H9 (cell line): ENCODE results near the gene RNF41. TPM values are rescaled to one million over a fixed set of nuclear protein-coding genes. Genes with fewer than 3 reads are reported as not detected.
A peak's percentile ranks its signal among the peaks of the same experiment; 100 is the strongest.

Source experiments
- DNase-seq: peaks from one replicate; pipeline ENCODE4 v3.0.0-alpha.2; 2017
- H2AFZ ChIP-seq: one replicate; pipeline ENCODE4 v1.6.1; 2013; ENCODE audit warnings: mild to moderate bottlenecking, low read length, control low read depth, moderate library complexity
- H2AK5ac ChIP-seq: 2 replicates; pipeline ENCODE4 v1.6.1; 2013; ENCODE audit warnings: low read length, control low read depth, mixed read lengths; ENCODE audit not compliant: insufficient read length
- H2BK120ac ChIP-seq: one replicate; pipeline ENCODE4 v1.6.1; 2013; ENCODE audit warnings: low read depth, mild to moderate bottlenecking, low read length, control low read depth, inconsistent platforms; ENCODE audit not compliant: poor library complexity, severe bottlenecking
- H2BK12ac ChIP-seq: 2 replicates; pipeline ENCODE4 v1.6.1; 2013; ENCODE audit warnings: low read length, control low read depth, mixed read lengths, low read depth; ENCODE audit not compliant: insufficient read length
- H2BK15ac ChIP-seq: 2 replicates; pipeline ENCODE4 v1.6.1; 2013; ENCODE audit warnings: low read depth, low read length, control low read depth
- H2BK20ac ChIP-seq: one replicate; pipeline ENCODE4 v1.6.1; 2013; ENCODE audit warnings: low read depth, mild to moderate bottlenecking, low read length, control low read depth, inconsistent platforms; ENCODE audit not compliant: poor library complexity, severe bottlenecking
- H2BK5ac ChIP-seq: 2 replicates; pipeline ENCODE4 v1.6.1; 2013; ENCODE audit warnings: low read length, control low read depth, mixed read lengths; ENCODE audit not compliant: insufficient read length
- H3K14ac ChIP-seq: 2 replicates; pipeline ENCODE4 v1.6.1; 2013; ENCODE audit warnings: low read length, control low read depth; ENCODE audit not compliant: insufficient read depth
- H3K18ac ChIP-seq: 2 replicates; pipeline ENCODE4 v1.6.1; 2013; ENCODE audit warnings: low read depth, mild to moderate bottlenecking, mixed read lengths, low read length, control low read depth; ENCODE audit not compliant: insufficient read length
- H3K23ac ChIP-seq: 2 replicates; pipeline ENCODE4 v1.6.1; 2013; ENCODE audit warnings: low read length, control low read depth, mixed read lengths, low read depth; ENCODE audit not compliant: insufficient read length
- H3K23me2 ChIP-seq: 2 replicates; pipeline ENCODE4 v1.6.1; 2013; ENCODE audit warnings: low read depth, mild to moderate bottlenecking, mixed read lengths, low read length, control low read depth; ENCODE audit not compliant: insufficient read length, poor library complexity, severe bottlenecking
- H3K27ac ChIP-seq: 2 replicates; pipeline ENCODE4 v1.5.1; 2013; ENCODE audit warnings: low read length, control low read depth, mixed read lengths, low read depth; ENCODE audit not compliant: insufficient read length
- H3K27me3 ChIP-seq: 2 replicates; pipeline ENCODE4 v1.6.1; 2013; ENCODE audit warnings: low read length, control low read depth, inconsistent platforms; ENCODE audit not compliant: insufficient read depth
- H3K4ac ChIP-seq: 2 replicates; pipeline ENCODE4 v1.6.1; 2013; ENCODE audit warnings: low read depth, mild to moderate bottlenecking, control low read depth, inconsistent platforms, low read length, moderate library complexity
- H3K4me1 ChIP-seq: 2 replicates; pipeline ENCODE4 v1.6.1; 2013; ENCODE audit warnings: low read length, control low read depth, inconsistent platforms; ENCODE audit not compliant: insufficient read depth
- H3K4me2 ChIP-seq: 2 replicates; pipeline ENCODE4 v1.6.1; 2013; ENCODE audit warnings: low read length, control low read depth, mixed read lengths; ENCODE audit not compliant: insufficient read length, insufficient read depth
- H3K56ac ChIP-seq: 2 replicates; pipeline ENCODE4 v1.6.1; 2013; ENCODE audit warnings: low read depth, mild to moderate bottlenecking, mixed read lengths, low read length, control low read depth; ENCODE audit not compliant: insufficient read length
- H3K79me1 ChIP-seq: 2 replicates; pipeline ENCODE4 v1.6.1; 2013; ENCODE audit warnings: low read depth, mild to moderate bottlenecking, moderate library complexity, low read length, control low read depth, inconsistent platforms; ENCODE audit not compliant: insufficient read depth, poor library complexity, severe bottlenecking
- H3K79me2 ChIP-seq: 2 replicates; pipeline ENCODE4 v1.6.1; 2013; ENCODE audit warnings: low read length, control low read depth, inconsistent platforms; ENCODE audit not compliant: insufficient read depth
- H3K9ac ChIP-seq: 2 replicates; pipeline ENCODE4 v1.6.1; 2013; ENCODE audit warnings: low read length, control low read depth, mixed read lengths; ENCODE audit not compliant: insufficient read length; ENCODE audit errors: extremely low read depth
- H3K9me3 ChIP-seq: one replicate; pipeline ENCODE4 v1.6.1; 2013; ENCODE audit warnings: low read depth, low read length, inconsistent platforms; ENCODE audit not compliant: control insufficient read depth
- H3T11ph ChIP-seq: one replicate; pipeline ENCODE4 v1.6.1; 2013; ENCODE audit warnings: mild to moderate bottlenecking, low read length, control low read depth, inconsistent platforms
- H4K20me1 ChIP-seq: one replicate; pipeline ENCODE4 v1.6.1; 2013; ENCODE audit not compliant: control insufficient read depth, insufficient read length, insufficient read depth
- H4K5ac ChIP-seq: 2 replicates; pipeline ENCODE4 v1.6.1; 2013; ENCODE audit warnings: low read depth, mild to moderate bottlenecking, mixed read lengths, low read length, control low read depth; ENCODE audit not compliant: insufficient read length
- H4K8ac ChIP-seq: replicated peaks from 2 replicates; pipeline ENCODE4 v1.6.1; 2013; ENCODE audit warnings: low read length, control low read depth, mixed read lengths, low read depth; ENCODE audit not compliant: insufficient read length
- H4K91ac ChIP-seq: 2 replicates; pipeline ENCODE4 v1.6.1; 2013; ENCODE audit warnings: low read depth, mild to moderate bottlenecking, moderate library complexity, mixed read lengths, low read length, control low read depth; ENCODE audit not compliant: insufficient read length
- H3K27ac Mint-ChIP-seq, 3 experiments: 2 replicates in 2 of 3; 3 replicates in 1 of 3; pipeline ENCODE4 v1.8.0; 2020 to 2021; ENCODE audit warnings: mixed read lengths in 3 of 3, mild to moderate bottlenecking in 1 of 3, moderate library complexity in 1 of 3
- H3K27me3 Mint-ChIP-seq: 2 replicates; pipeline ENCODE4 v1.8.0; 2021; ENCODE audit warnings: low read depth, mild to moderate bottlenecking, moderate library complexity, mixed read lengths
- H3K36me3 Mint-ChIP-seq, 3 experiments: 2 replicates in 2 of 3; 3 replicates in 1 of 3; pipeline ENCODE4 v1.8.0; 2020 to 2021; ENCODE audit warnings: low read depth in 3 of 3, mixed read lengths in 3 of 3; ENCODE audit not compliant: insufficient read depth in 1 of 3
- H3K4me1 Mint-ChIP-seq, 2 experiments: 2 replicates each; pipeline ENCODE4 v1.8.0; 2020; ENCODE audit warnings: mixed read lengths in 2 of 2
- H3K4me3 Mint-ChIP-seq, 2 experiments: 2 replicates in 1 of 2; 3 replicates in 1 of 2; pipeline ENCODE4 v1.8.0; 2020 to 2021; ENCODE audit warnings: mild to moderate bottlenecking in 2 of 2, mixed read lengths in 2 of 2, moderate library complexity in 1 of 2
- H3K9me3 Mint-ChIP-seq, 2 experiments: 2 replicates in 1 of 2; 3 replicates in 1 of 2; pipeline ENCODE4 v1.8.0; 2020; ENCODE audit warnings: mild to moderate bottlenecking in 2 of 2, mixed read lengths in 2 of 2, moderate library complexity in 1 of 2
- WGBS: extraction: QIAGEN DNeasy Blood & Tissue Kit; methylation state at CpG from one replicate; pipeline ENCODE4 v1.1.7; 2013; ENCODE audit warnings: missing lambda C conversion rate, low lambda C conversion rate, mixed read lengths; ENCODE audit not compliant: insufficient read length; ENCODE audit errors: extremely low coverage; 5-methylcytosine and 5-hydroxymethylcytosine counted together
- total RNA-seq: library from RNA; stranded (reverse); gene quantifications from 2 replicates; pipeline ENCODE4 v1.2.1, GENCODE V29; 2021
- TF ChIP-seq, protein P1 (sequence below): fragments of 200-600 bp; sonication (generic); conservative IDR thresholded peaks from 3 replicates; pipeline ENCODE4 v1.8.0; 2021; ENCODE audit warnings: antibody characterized with exemption, mild to moderate bottlenecking

The RNF41 gene
- total RNA-seq, 1 experiment from 2014 or later: 60.8 TPM

DNA sequence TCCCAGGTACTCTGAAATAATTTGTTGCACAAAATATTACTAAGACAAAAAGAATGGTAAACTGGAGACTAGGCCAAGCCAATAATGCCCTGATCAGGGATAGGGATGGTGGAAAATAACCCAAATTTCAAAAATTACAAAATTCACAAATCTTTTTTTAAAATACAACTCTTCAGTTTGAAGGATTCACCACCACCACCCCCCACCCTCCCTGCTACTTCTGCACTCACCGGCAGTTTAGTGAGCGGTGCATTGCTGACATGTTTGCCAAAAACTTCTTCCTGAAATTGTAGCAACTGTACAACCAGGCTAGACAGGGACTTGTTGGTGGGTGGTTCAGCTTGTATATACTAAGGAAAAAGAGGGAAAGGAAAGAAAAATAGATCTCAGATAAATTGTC is 34.8 kb downstream of the RNF41 start:
- Mint-ChIP-seq H3K27me3 (peaks cover 3% of the 10 kb centered on the region; the same call in 1 of the 2 replicates), H3K27ac (peak overlapping the region in 1 of 3 experiments; percentile 86; a peak in 1 of 7 replicates), H3K9me3 (0 out of 5 replicates have a peak, but pooled peaks cover 0 to 3% of the 10 kb centered on the region in 2 experiments), H3K4me1 (peaks cover 18 to 22% of the 10 kb centered on the region in 2 experiments), H3K4me3 (peak overlapping the region; percentile 14 to 32; a peak in 1 of 5 replicates), H3K36me3 (peaks cover 35 to 57% (median 54%) of the 10 kb centered on the region in 3 experiments; a peak in 6 of 7 replicates)
- H3K4me1 ChIP-seq: peaks cover 8% of the 10 kb centered on the region
- peaks cover 8% of the 10 kb centered on the region; the same call in 1 of the 2 replicates for H3K79me2 ChIP-seq
- no peak overlapping the region for H2BK20ac ChIP-seq
- H2BK120ac ChIP-seq: no peak overlapping the region
- TF ChIP-seq, protein P1, sequence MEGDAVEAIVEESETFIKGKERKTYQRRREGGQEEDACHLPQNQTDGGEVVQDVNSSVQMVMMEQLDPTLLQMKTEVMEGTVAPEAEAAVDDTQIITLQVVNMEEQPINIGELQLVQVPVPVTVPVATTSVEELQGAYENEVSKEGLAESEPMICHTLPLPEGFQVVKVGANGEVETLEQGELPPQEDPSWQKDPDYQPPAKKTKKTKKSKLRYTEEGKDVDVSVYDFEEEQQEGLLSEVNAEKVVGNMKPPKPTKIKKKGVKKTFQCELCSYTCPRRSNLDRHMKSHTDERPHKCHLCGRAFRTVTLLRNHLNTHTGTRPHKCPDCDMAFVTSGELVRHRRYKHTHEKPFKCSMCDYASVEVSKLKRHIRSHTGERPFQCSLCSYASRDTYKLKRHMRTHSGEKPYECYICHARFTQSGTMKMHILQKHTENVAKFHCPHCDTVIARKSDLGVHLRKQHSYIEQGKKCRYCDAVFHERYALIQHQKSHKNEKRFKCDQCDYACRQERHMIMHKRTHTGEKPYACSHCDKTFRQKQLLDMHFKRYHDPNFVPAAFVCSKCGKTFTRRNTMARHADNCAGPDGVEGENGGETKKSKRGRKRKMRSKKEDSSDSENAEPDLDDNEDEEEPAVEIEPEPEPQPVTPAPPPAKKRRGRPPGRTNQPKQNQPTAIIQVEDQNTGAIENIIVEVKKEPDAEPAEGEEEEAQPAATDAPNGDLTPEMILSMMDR: no peak
- peaks cover 12% of the 10 kb centered on the region for H3K23me2 ChIP-seq
- no peak overlapping the region for H4K8ac ChIP-seq
- H2AFZ ChIP-seq: no peak overlapping the region
- no peaks in the 10 kb centered on the region for H3K9me3 ChIP-seq
- no peak overlapping the region for H3K23ac ChIP-seq
- no peak overlapping the region for H4K5ac ChIP-seq
- no CpG with 5 or more reads among the region's 2 CpGs for WGBS
- no peaks in the 10 kb centered on the region for H3K27me3 ChIP-seq
- H2BK12ac ChIP-seq: no peak overlapping the region
- H4K91ac ChIP-seq: no peak overlapping the region
- peaks cover 6% of the 10 kb centered on the region for H3K79me1 ChIP-seq
- H3K4me2 ChIP-seq: no peak overlapping the region
- no peak overlapping the region for H3T11ph ChIP-seq
- no peaks in the 10 kb centered on the region for H4K20me1 ChIP-seq
- H3K18ac ChIP-seq: no peak overlapping the region
- H2BK15ac ChIP-seq: no peak overlapping the region
- H2AK5ac ChIP-seq: no peak overlapping the region
- no peak overlapping the region for H2BK5ac ChIP-seq
- no peak overlapping the region for H3K9ac ChIP-seq
- H3K4ac ChIP-seq: no peak overlapping the region
- no peak overlapping the region for H3K56ac ChIP-seq
- H3K14ac ChIP-seq: no peak overlapping the region
- no peak overlapping the region for H3K27ac ChIP-seq
- DNase-seq: no peak
